Activated effector memory CD4-positive, alpha-beta T cell treated with Interleukin-2 at 50 U/mL for 16 hours (primary cell): ENCODE results near the gene DYRK3.
"Not testable (repeated sequence)": the region's sequence is repeated elsewhere in the genome, so short reads cannot be mapped to it uniquely, and the experiment has no call there.

ENCODE experiments used
- DNase-seq: peaks from one replicate; pipeline ENCODE4 v3.0.0-alpha.2; 2020

The DYRK3 gene

DNA sequence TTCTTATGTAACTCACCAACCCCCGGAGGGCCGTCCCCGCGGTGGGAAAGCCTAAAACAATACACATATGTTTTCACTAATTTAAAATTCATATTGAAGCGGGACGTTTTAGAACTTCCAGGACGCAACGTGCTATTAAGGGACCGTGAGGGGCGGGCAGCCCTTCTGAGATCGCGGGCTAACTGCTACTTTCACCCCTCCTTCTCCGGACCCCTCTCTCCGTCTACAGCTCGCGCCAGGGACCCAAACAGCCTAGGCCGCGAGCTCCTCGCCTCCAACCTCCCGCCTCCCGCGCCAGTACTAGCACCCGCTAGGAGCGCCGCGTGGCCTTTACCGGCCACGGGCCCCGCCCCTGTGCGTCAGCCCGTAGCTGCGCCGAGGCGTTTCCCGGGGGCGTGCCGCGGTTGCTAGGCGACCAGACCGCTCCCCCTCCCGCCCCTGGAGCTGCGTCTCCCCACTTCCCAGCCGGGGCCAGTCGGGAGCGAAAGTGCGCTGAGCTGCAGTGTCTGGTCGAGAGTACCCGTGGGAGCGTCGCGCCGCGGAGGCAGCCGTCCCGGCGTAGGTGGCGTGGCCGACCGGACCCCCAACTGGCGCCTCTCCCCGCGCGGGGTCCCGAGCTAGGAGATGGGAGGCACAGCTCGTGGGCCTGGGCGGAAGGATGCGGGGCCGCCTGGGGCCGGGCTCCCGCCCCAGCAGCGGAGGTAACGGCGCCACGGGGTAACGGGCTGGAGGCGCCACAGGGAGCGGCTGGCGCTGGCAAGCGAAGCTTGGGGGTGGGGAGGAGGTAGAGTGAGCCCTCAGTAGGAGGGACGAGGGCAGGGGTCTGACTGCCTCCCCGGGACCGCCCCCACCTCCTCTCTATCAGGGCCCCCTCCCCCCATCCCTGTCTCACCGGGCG, at the start of gene DYRK3:
Gene DYRK3, plus strand, starts transcription at position 457 of the 898 bp plus-strand sequence. Its CDS starts 168 bp downstream, at position 625.
- peak; percentile 87 for DNase-seq

DNA sequence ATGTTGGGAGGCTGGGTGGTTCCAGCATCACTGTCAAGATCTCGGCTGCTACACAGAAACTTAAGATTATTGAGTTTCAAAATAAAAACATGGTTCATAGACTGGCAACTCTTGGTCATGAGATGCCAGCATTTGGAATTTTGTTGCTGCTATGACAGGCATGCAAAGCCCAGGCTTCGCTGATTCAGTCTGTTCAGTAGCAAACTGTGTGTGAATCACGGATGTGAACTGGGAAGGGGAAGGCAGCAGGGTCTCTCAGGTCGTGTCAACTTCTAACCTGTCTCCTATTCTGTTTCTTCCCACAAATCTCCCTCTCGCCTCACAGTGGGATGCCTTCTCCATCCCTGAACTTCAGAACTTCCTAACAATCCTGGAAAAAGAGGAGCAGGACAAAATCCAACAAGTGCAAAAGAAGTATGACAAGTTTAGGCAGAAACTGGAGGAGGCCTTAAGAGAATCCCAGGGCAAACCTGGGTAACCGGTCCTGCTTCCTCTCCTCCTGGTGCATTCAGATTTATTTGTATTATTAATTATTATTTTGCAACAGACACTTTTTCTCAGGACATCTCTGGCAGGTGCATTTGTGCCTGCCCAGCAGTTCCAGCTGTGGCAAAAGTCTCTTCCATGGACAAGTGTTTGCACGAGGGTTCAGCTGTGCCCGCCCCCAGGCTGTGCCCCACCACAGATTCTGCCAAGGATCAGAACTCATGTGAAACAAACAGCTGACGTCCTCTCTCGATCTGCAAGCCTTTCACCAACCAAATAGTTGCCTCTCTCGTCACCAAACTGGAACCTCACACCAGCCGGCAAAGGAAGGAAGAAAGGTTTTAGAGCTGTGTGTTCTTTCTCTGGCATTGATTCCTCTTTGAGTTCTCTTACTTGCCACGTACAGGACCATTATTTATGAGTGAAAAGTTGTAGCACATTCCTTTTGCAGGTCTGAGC, 48.6 kb upstream of the DYRK3 start:
- no peak for DNase-seq

DNA sequence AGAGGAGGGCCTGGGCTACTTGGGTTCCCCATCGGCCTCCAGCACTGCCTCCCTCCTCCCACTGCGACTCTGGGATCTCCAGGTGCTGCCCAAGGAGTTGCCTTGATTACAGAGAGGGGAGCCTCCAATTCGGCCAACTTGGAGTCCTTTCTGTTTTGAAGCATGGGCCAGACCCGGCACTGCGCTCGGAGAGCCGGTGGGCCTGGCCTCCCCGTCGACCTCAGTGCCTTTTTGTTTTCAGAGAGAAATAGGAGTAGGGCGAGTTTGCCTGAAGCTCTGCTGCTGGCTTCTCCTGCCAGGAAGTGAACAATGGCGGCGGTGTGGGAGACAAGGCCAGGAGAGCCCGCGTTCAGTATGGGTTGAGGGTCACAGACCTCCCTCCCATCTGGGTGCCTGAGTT, 47.4 kb upstream of the DYRK3 start:
- DNase-seq, result no peak

DNA sequence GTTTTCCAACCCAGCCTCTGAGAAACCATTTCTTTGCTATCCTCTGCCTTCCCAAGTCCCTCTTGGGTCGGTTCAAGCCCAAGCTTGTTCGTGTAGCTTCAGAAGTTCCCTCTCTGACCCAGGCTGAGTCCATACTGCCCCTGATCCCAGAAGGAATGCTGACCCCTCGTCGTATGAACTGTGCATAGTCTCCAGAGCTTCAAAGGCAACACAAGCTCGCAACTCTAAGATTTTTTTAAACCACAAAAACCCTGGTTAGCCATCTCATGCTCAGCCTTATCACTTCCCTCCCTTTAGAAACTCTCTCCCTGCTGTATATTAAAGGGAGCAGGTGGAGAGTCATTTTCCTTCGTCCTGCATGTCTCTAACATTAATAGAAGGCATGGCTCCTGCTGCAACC, 46.8 kb upstream of the DYRK3 start:
- DNase-seq, result no peak

DNA sequence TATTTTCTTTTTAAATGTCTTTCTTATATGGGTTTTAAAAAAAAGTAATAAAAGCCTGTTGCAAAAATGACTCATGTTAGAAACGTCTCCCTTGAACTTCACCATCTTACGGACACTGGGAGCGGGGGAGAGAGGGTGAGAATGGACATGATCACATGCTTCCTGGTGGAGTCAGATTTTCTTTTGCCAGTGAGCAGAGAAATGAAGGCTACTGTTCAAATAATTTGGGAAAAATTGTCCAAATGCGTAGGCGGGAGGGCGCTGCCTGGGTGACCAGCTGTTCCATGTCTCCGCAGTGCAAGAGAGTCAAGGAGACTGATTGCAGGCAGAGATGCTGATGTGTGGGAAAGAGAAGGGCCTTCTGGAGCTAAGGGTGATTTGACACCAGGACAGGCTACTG, 46.1 kb upstream of the DYRK3 start:
- no peak for DNase-seq

DNA sequence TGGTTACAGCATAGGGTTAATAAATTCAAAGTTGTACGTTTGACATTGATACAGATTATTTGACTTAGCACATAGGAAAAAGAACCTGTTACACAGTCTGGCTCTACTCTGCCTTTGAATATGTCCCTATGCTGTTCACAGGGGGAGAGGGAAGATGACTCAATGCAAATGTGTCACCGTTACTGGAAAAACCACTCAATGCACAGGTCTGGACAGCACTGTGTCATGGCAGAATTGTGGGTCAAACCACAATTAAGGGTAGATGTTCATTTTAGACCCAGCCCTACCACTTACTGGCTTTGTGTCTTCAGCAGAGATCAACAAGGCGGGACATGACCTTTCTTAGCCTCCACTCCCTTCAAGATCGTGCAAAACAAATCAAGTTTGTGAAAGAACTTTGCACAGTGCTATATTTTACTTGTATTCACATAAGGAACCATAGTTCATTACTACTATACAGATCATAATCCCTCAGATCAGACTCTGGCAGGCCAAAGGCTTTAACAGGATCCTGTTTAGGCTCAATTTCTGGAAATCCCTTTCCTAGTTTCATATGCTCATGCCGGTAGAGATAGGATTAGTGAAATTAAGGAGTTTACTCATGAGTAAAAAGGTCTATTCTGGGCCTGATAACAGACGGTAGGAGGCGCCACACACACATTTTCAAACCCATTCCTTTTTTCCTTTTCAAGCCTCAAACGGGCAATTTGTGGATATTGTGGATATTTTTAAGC, 45.1 kb upstream of the DYRK3 start:
- peak; percentile 46 for DNase-seq

DNA sequence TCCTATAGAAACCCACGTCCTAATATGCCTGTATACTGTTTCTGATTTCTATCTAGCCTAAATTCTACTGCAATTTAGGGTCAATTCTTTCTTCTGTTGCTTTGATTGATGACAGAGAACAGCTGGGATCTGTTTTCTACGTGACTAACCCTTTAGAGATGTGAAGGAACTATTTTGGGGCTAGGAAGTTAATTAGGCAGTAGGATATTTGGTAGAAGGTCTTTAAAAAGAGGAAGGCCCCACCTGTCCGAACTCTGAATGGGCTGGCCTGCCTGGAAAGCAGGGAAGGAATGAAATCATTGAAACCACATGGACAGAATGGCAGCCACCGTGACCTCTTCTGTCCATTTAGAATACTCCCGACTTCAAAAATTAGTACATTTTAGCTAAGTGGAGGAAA, 44.1 kb upstream of the DYRK3 start:
- no peak for DNase-seq

DNA sequence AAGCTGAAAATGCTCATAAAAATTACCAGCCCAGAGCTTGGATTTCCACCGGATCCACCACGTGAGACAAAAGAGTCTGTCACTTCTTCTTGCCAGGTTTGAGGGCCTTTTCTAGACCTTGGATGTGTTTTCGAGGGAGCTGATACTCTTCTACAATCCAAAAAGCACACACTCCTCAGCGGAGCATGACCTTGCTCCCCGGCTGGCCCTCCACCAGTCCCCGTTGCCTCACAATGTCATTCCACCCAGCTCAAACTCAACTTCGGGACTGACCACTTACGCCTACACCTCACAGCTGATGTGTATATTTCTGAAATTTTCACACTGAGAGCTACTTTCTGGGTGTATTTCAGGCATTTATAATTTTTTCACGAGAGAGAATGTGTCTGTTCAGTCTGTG, 43.6 kb upstream of the DYRK3 start:
- DNase-seq, result no peak

DNA sequence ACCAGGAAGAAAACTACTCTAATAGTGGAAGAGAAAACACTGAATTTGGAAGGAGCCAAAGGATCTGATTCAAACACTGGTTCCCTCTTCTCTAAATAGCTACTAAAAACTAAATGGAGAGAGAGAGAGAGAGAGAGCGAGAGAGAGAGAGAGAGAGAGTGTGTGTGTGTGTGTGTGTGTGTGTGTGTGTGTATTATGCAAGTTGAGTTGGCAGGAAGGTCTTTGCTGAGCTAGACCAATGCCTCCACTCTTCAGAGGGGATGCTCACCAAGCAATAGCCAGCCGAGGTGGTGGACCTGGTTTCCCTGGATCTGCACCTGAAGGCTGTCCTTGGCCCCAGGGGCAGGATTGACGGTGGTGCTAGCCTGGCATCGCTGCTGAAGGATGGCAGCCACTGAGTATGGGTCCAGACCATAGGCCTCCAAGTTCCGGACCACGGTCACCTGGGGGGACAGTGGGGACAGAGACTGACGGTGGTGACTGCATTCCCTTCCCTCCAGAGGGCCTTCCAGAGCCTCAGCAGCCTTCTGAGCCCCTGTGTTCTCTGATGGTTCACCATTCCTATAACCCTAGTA, 41.9 kb upstream of the DYRK3 start:
- DNase-seq, result no peak

DNA sequence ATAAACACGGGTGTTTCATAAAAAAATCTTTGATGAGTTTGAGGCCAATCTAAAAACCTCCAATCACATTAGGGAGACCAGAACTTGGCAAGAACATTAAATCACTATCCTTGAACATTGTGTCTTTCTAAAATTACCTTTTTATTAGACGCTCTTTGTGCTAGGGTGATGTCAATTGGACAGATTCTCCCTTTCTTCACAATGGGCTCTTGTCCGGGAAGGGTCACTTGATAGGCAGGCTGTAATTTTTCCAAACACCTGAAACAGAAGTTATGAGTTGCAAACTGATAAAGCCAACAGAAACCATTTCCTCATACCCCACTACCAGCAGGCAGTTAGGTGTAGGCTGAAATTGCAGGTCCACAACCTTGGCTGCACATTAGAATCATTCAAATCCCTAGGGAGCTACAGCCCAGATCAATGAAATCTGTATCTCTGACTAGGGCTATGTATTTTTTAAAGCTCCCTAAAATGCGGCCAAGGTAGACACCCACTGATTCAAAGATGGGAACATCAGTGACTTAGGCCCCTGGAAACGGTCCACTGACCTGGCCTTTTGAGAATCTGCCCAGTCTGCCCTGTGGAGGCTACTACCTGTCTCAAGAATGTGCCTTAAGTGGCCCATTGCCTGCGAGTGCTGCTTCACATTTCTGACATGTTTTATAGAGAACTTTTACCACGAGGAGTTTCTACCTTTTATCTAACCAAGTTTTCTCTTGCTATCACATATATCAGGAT, 39.6 kb upstream of the DYRK3 start:
- DNase-seq, result no peak

DNA sequence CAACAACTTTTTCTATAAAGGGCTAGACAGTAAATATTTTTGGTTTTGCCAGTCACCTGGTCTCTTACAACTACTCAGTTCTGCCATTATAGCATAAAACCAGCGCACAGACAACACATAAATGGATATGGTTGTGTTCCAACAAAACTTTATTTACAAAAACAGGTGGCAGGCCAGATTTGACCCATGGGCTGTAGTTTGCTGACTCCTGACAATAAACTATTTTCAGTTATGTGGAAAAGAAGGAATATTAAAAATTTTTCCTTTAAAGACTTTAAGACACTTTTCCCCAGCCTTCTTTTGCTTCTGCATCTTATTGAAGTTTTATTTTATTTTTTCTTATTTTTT, 39.0 kb upstream of the DYRK3 start:
- no peak for DNase-seq

DNA sequence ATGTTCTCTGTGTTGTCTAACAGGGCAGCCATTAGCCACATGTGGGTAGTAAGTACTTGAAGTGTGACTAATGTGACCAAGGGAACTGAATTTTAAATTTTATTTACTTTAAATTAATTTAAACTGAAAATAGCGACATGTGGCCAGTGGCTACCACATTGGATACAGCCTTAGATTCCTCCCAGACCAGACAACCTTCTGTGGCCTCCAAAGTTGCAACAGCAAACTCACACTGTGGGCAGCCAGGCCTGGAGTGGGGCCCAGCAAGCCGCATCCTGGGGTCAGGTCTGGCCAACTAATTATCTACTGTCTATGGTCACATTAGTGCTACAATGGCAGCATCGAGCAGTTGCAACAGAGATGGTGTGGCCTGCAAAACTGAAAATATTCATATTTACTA, 34.8 kb upstream of the DYRK3 start:
- DNase-seq, result no peak

DNA sequence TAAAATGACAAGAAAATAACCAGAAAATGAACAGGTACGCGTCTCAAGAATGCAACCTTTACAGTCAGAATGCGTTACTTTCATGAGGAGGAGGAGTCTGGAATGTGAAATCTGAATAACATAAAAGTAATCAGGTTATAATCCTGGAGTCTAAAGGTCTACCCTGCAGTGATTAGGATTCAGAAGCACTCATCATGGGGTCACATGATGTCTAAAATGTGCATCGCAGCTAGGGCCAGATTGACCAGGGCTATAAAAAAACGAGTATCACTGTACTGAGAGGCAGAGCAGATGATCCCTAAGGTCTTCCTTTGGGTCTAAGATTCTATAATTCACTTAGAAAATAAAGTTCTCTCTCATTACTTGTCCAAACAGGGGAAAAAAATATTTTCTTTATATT, 30.5 kb upstream of the DYRK3 start:
- no peak for DNase-seq

DNA sequence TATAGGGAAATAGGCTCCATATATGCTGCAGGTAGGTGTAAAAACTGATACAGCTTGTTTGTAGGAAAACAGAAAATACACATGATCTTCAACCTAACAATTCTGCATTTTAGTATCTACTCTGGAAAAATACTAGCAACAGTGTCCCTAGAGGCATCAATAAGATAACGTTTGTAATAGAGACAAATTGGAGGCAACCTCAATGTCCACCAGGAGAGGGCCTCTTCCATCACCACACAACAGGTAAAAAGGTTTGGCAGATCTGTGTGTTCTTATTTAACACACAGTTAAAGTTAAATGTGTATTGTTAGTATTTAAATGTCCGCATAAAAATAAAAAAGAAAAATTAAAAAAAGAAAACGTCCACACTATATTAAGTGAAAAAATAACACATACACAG, 28.5 kb upstream of the DYRK3 start:
- no peak for DNase-seq

DNA sequence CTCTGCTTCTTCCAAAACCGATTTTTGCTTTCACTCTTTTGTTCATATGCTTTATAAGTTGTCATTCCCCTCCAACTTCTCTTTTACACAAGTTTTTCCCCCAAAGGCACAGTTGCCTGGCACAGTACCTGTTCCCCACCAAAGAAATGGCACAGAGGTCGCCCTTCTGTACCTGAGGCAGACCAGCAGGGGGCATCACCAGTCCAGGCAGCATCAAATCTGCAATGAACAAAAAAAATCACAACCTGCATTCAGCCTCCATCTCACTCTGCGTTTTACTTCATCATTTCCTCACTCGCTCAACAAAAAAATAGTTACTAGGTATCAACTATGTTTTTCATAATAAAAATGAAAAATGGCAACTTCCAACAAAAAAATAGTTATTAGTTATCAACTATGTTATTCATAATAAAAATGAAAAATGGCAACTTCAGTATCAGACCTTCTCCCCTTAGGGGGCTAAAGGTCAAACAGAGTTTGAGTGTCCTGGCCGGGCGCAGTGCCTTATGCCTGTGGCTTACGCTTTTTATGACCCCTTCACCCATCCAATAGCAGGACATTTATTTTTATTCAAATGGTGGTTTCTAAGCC, 27.1 kb upstream of the DYRK3 start:
- peak; percentile 35 for DNase-seq

DNA sequence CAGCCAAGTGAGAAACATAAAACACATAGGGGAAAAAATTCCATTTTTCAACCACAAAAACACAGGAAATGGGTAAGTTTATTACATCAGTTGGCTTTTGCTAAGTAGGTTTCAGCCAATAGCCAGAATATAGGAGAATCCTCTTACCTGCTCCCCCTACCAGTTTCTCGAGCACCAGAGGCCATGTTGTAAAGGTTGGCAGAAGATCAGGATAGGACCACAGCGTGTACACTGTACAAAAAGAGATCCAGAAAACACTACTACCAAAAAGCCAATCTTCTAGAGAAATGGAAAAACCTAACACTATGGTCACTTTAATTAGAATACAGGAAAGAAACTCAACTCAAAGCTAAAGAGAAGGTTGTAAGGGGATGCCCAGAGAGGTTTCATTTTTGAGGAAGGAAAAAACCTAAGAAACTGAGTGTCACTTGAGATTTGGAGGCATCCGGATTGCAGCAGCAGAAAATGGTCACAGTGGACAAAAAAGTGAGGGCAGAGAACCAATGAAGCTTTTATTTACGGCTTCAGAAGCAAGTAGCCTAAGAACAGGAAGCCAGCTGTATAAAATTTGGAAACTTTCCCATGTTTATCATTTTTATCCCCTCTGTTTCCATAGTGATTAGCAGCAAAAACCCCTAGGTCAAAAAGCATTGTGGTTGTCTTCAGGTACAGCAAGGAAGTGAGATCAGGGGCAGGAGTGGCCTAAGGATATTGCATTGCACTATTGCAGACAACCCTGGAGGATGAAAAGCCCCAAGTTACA, 25.9 kb upstream of the DYRK3 start:
- no peak for DNase-seq

DNA sequence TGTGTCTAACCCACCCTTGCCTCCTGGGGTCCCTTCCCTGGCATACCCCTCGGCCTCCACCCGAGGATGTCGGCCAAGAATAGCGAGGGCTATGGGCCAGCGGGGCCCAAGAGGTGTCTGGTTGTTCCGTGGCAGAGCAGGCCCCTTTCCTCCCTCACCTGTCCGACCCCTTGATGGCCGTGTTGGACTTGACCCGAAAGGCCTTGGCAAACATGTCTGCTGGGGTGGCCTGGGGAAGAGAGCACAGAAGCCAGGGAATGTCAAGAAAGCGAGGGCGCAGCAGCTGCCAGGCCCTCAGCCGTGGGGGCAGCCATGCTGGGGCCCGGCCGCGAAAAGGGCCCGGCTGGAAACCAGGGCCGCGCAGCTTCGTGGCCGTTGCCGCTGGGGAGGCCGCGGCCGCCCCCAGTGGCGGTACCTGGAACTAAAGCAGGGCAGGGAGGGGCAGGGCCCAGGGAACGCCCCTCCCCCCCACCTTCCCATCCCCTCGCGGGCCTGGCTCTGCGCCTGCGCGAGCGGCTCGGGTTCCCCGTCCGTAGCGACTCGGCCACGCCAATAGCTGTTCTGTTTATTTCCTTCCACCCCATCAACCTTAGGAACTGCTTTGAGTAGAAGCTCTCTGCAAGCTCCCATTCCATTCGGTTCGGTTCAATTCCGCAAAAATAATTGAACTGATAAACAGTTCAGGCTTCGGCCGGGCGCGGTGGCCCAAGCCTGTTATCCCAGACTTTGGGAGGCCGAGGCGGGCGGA, 23.0 kb upstream of the DYRK3 start, which contains the start of gene EIF2D:
Gene EIF2D, minus strand, starts transcription at position 337 of the 748 bp plus-strand sequence. Its CDS starts 123 bp downstream, at position 214.
- DNase-seq, result peak; percentile 91

DNA sequence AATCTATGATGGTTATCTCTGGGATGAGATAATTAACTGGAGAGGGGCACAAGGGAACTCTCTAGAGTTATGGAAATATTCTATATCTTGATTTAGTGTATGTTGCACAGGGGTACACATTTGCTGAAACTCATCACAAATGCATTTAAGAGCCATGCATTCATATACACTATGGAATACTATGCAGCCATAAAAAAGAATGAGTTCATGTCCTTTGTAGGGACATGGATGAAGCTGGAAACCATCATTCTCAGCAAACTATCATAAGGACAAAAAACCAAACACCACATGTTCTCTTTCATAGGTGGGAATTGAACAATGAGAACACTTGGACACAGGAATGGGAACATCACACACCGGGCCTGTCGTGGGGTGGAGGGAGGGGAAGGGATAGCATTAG, 8.9 kb upstream of the DYRK3 start:
- not testable (repeated sequence) for DNase-seq

DNA sequence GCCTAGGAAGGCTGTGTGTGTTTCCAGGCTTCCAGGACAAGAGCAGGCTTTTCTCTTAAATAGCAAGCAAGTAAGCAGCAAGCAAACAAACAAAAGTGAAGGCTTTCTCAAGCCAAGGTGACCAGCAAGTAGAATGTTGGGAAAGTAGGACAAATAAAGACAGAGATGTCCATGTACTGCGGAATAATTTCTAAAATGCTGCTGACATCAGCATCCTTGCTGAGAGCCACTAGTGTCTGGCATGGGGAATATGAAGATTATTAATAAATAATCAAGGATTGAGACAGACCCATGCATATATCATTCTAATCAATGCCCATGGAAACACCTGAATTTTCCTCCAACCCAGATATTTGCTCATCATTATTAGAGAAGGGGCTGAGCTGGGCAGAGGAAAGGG, 6.4 kb upstream of the DYRK3 start:
- DNase-seq, result no peak

DNA sequence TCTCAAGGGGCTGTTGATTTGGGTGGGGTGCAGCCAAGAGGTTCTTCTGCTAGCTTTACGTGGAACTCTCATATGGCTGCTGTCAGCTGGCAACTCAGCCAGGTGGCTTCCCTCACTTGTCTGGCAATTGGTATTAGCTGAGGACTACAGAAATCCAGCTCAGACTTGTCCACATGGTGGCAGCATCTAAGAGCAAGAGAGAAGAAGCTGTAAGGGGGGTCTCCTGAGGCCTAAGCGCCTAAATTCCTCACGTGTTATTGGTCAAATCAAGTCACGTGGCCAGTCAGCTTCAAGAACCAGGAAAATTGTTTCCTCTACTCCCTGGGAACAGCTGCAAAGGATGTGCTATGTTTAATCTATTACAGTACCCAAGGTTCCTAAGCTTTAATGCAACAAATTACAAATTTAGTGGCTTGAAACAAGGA, 4.2 kb upstream of the DYRK3 start:
- DNase-seq, result no peak
